Measurements from ENCODE around the gene ASPSCR1. TPM values are rescaled to one million over a fixed set of nuclear protein-coding genes. Genes with fewer than 3 reads are reported as not detected.
"Not testable (repeated sequence)": the region's sequence is repeated elsewhere in the genome, so short reads cannot be mapped to it uniquely, and the experiment has no call there.

ASPSCR1 gene
- total and polyA plus RNA-seq, 12 donors: 10.2 to 177 (median 27.6) TPM

DNA sequence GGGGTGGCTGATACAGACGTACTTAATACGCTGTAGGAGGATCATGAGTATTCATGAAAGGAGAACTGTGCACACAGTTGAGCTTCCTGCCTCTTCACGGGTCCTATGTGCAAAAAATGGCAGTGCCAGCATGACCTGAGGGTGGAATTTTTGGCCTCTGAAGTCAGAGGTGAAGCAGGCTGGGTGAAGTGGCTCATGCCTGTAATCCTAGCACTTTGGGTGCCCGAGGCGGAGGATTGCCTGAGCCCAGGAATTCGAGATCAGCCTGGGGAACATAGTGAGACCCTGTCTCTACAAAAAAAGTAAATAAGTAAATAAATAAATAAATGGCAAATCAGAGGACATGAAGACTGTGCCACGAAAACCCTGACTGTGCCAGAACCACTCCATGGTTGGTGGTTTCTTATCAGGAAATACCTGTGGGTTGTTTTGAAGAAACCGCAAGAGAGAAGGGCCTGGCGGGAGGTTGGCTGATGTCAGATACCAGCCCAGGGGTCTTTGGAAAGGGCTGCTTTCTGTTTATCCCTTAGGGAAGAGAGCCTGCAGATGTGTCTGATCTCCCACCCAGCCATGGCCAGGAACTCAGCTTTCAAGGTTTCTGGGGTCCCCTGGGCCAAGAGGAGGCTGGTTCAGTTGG is 3.4 kb downstream of the ASPSCR1 start:
- Histone ChIP-seq H3K27ac (no peak overlapping the region), H3K9me3 (replicated peaks in 1 of 3) (no peaks in the 10 kb centered on the region), H3K36me3 (replicated peaks in 1 of 2) (peaks cover 0 to 17% of the 10 kb centered on the region in 2 donors), H3K27me3 (no peaks in the 10 kb centered on the region), H3K4me1 (replicated peaks in 1 of 2) (peaks cover 5 to 17% of the 10 kb centered on the region in 2 donors), H3K4me3 (no peak overlapping the region)
- TF ChIP-seq, protein P1, sequence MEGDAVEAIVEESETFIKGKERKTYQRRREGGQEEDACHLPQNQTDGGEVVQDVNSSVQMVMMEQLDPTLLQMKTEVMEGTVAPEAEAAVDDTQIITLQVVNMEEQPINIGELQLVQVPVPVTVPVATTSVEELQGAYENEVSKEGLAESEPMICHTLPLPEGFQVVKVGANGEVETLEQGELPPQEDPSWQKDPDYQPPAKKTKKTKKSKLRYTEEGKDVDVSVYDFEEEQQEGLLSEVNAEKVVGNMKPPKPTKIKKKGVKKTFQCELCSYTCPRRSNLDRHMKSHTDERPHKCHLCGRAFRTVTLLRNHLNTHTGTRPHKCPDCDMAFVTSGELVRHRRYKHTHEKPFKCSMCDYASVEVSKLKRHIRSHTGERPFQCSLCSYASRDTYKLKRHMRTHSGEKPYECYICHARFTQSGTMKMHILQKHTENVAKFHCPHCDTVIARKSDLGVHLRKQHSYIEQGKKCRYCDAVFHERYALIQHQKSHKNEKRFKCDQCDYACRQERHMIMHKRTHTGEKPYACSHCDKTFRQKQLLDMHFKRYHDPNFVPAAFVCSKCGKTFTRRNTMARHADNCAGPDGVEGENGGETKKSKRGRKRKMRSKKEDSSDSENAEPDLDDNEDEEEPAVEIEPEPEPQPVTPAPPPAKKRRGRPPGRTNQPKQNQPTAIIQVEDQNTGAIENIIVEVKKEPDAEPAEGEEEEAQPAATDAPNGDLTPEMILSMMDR (IDR thresholded peaks at IDR 0.05): no peak
- no peak for TF ChIP-seq POLR2A (IDR thresholded peaks at IDR 0.05)
- 84 to 93% (median 87%) methylated on average over 9 of the region's 9 CpGs for WGBS, 4 donors
- intact Hi-C loops (cut with DNase I): no loop called here
- DNase-seq: no peak

DNA sequence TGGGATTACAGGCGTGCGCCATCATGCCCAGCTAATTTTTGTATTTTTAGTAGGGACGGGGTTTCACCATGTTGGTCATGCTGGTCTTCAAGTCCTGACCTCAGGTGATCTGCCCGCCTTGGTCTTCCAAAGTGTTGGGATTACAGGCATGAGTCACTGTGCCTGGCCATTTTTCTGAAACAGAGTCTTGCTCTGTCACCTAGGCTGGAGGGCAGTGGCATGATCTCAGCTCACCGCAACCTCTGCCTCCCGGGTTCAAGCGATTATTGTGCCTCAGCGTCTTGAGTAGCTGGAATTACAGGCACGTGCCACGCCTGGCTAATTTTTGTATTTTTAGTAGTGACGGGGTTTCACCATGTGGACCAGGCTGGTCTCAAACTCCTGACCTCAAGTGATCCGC is 4.1 kb downstream of the ASPSCR1 start:
- 95 to 97% (median 96%) methylated on average over 10 to 12 of the region's 12 CpGs for WGBS, 4 donors
- H3K27me3 ChIP-seq; DNase-seq; H3K9me3 ChIP-seq (replicated peaks in 1 of 3); H3K4me3 ChIP-seq; intact Hi-C loops (cut with DNase I); H3K27ac ChIP-seq: not testable (repeated sequence)
- H3K4me1 ChIP-seq (replicated peaks in 1 of 2): peaks cover 5 to 14% of the 10 kb centered on the region in 2 donors
- peaks cover 0 to 24% of the 10 kb centered on the region in 2 donors for H3K36me3 ChIP-seq (replicated peaks in 1 of 2)

DNA sequence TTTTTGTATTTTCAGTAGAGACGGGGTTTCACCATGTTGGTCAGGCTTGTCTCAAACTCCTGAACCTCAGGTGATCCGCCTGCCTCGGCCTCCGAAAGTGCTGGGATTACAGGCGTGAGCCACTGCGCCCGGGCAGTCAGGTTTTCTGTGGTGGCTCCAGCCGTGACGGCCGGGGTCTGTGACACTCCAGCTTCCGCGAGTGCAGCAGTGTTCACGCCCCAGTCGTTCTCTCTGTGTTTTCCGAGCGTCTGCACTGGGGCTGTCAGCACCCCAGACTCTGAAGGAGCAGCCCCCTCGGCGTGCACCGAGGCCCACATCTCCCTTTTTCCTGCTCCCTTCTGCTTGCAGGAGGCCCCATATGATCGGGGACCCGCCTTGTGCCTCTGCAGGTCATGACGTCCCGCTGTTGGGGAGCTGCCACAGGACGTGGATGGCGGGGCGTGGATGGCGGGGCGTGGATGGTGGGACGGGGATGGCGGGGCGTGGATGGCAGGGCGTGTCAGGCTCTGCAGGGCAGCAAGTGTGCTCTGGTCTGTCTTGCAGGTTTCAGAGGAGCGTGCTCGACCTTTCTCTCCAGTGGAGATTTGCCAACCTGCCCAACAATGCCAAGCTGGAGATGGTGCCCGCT is 5.7 kb downstream of the ASPSCR1 start:
- Histone ChIP-seq H3K9me3 (replicated peaks in 1 of 3) (no peaks in the 10 kb centered on the region), H3K4me1 (replicated peaks in 1 of 2) (peaks cover 0 to 9% of the 10 kb centered on the region in 2 donors), H3K27ac (no peak overlapping the region), H3K36me3 (replicated peaks in 1 of 2) (peaks cover 0 to 25% of the 10 kb centered on the region in 2 donors), H3K27me3 (no peaks in the 10 kb centered on the region), H3K4me3 (no peak overlapping the region)
- DNase-seq: no peak
- intact Hi-C loops (cut with DNase I): no loop called here
- WGBS, 4 donors: 94 to 96% (median 94%) methylated on average over 28 to 35 of the region's 35 CpGs
- TF ChIP-seq, protein P1 (IDR thresholded peaks at IDR 0.05): no peak
- TF ChIP-seq POLR2A (IDR thresholded peaks at IDR 0.05): no peak

DNA sequence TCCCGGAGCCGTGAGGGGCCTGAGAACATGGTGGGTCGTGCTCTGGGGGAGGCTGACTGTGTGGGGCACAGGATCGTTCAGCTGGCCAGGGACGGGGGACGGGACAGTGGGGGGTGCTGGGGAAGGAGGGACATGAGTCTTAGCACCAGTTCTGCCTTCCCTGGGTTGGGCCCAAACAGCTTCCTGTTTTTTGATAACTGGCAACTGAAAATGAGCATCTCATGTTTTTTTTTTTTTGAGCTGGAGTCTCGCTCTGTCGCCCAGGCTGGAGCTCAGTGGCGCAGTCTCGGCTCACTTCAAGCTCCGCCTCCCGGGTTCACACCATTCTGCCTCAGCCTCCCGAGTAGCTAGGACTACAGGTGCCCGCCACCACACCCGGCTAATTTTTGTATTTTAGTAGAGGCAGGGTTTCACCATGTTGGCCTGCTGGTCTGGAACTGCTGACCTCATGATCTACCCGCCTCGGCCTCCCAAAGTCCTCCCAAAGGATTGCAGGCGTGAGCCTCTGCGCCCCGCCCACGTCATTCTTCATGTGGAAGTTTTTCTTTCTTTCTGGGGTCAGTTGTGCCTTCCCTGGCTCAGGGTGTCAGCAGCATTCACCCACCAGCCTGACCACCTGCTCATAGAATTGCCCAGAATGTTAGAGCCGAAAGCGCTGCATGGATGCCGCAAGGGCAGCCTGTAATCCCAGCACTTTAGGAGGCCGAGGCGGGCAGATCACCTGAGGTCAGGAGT is 6.4 kb downstream of the ASPSCR1 start:
- H3K4me1 ChIP-seq (replicated peaks in 1 of 2): peaks cover 0 to 2% of the 10 kb centered on the region in 2 donors
- TF ChIP-seq, protein P1 (IDR thresholded peaks at IDR 0.05): no peak
- TF ChIP-seq POLR2A (IDR thresholded peaks at IDR 0.05): no peak
- H3K36me3 ChIP-seq (replicated peaks in 1 of 2): peaks cover 0 to 25% of the 10 kb centered on the region in 2 donors
- H3K9me3 ChIP-seq (replicated peaks in 1 of 3): no peaks in the 10 kb centered on the region
- no peak for DNase-seq
- intact Hi-C loops (cut with DNase I): no loop called here
- H3K4me3 ChIP-seq: no peak overlapping the region
- 85 to 95% (median 94%) methylated on average over 26 of the region's 26 CpGs for WGBS, 4 donors
- H3K27me3 ChIP-seq: no peaks in the 10 kb centered on the region
- no peak overlapping the region for H3K27ac ChIP-seq
